HG03342 (cell line): Measurements from ENCODE around the gene MBLAC1.

Source experiments
- ATAC-seq: cut with Tn5 transposase; IDR thresholded peaks from one replicate; pipeline ENCODE4 v1.9.1; 2021; ENCODE audit warnings: mild to moderate bottlenecking, moderate library complexity; ENCODE audit not compliant: unreplicated experiment

The MBLAC1 gene

GRCh38 chr7:100169147-100169850 lies 42.5 kb downstream of the MBLAC1 start:
- no peak for ATAC-seq

GRCh38 chr7:100170101-100170897 lies 43.5 kb downstream of the MBLAC1 start:
- ATAC-seq, result no peak

GRCh38 chr7:100171087-100171681 lies 44.4 kb downstream of the MBLAC1 start:
- no peak for ATAC-seq

- ATAC-seq, result no peak
Observed at GRCh38 chr7:100171840-100172239, 45.1 kb downstream of the MBLAC1 start.

- no peak for ATAC-seq
Observed at GRCh38 chr7:100173806-100174495, 47.2 kb downstream of the MBLAC1 start.

GRCh38 chr7:100174582-100174981 lies 47.8 kb downstream of the MBLAC1 start:
- ATAC-seq, result no peak

- ATAC-seq, result no peak
Observed at GRCh38 chr7:100175296-100175935, 48.6 kb downstream of the MBLAC1 start.

- no peak for ATAC-seq
Observed at GRCh38 chr7:100176096-100177044, 49.6 kb downstream of the MBLAC1 start.

GRCh38 chr7:100177045-100178001 lies 50.6 kb downstream of the MBLAC1 start, which contains the start of the genes GPC2 and STAG3:
TSS of gene GPC2 (minus strand) at chr7:100177381. CDS start at chr7:100177199, 182 bp downstream.
TSS of gene STAG3 (plus strand) at chr7:100177918. CDS start at chr7:100180557, 2,639 bp downstream.
- ATAC-seq, result peak; percentile 84
